B cell (primary cell): ENCODE data around the gene GOLGA6L10. TPM values are rescaled to one million over a fixed set of nuclear protein-coding genes. Genes with fewer than 3 reads are reported as not detected.
"Not testable (repeated sequence)": the region's sequence is repeated elsewhere in the genome, so short reads cannot be mapped to it uniquely, and the experiment has no call there.

ENCODE experiments used
- ATAC-seq: fragments of 200-7000 bp; cut with Tn5 transposase; one replicate; pipeline ENCODE4 v1.10.0; 2021; ENCODE audit warnings: low read depth, mild to moderate bottlenecking, moderate number of reproducible peaks, moderate library complexity
- CTCF ChIA-PET: fragments of 350-600 bp; sonication (Branson Sonifier 250); formaldehyde crosslinking; loops from one replicate; lab custom pipeline; 2021; ENCODE audit warnings: antibody characterized with exemption, inconsistent platforms; lab: Charles Lee
- POLR2A ChIA-PET: fragments of 350-600 bp; sonication (Branson Sonifier 250); formaldehyde crosslinking; loops from one replicate; lab custom pipeline; 2021; ENCODE audit warnings: antibody characterized with exemption; lab: Charles Lee
- DNase-seq: peaks from one replicate; pipeline ENCODE4 v3.0.0; 2013
- H2AFZ ChIP-seq: 2 replicates; pipeline ENCODE4 v1.6.1; 2012; ENCODE audit warnings: mild to moderate bottlenecking, low read depth, low read length; ENCODE audit not compliant: insufficient read depth, poor library complexity, severe bottlenecking
- H3K27ac ChIP-seq, 2 donors: 1 replicate in 1 of 2; 2 replicates in 1 of 2; pipeline ENCODE4 v1.5.1; 2012 to 2013; ENCODE audit warnings: low read length in 2 of 2, mild to moderate bottlenecking in 2 of 2, moderate library complexity in 1 of 2
- H3K27me3 ChIP-seq, 4 experiments: fragments of 200-600 bp in 1 of 4; sonication (generic) in 1 of 4; replicated peaks in 1 of 4; 1 replicate in 2 of 4; 2 replicates in 2 of 4; pipeline versions ENCODE4 v1.6.1 to v1.7.0; 2013 to 2016; ENCODE audit warnings: low read length in 3 of 4, mild to moderate bottlenecking in 2 of 4, mixed read lengths in 1 of 4, moderate library complexity in 1 of 4; ENCODE audit not compliant: insufficient read depth in 4 of 4, control insufficient read depth in 3 of 4; ENCODE audit errors: control extremely low read depth in 1 of 4
- H3K36me3 ChIP-seq, 2 experiments: replicated peaks in 1 of 2; 1 replicate in 1 of 2; 2 replicates in 1 of 2; pipeline versions ENCODE4 v1.6.1 to v1.7.1; 2013; ENCODE audit warnings: low read length in 1 of 2; ENCODE audit not compliant: insufficient read depth in 2 of 2, control insufficient read depth in 1 of 2; ENCODE audit errors: control extremely low read depth in 1 of 2, extremely low read depth in 1 of 2
- H3K4me1 ChIP-seq, 2 donors: fragments of 200-600 bp in 1 of 2; sonication (generic) in 1 of 2; 1 replicate in 1 of 2; 2 replicates in 1 of 2; pipeline versions ENCODE4 v1.5.1 to v1.6.1; 2013 to 2017; ENCODE audit warnings: low read length in 2 of 2; ENCODE audit not compliant: control insufficient read depth in 2 of 2, insufficient read depth in 2 of 2
- H3K4me2 ChIP-seq: replicated peaks from 2 replicates; pipeline ENCODE3; 2012; ENCODE audit warnings: mild to moderate bottlenecking, low read depth, low read length; ENCODE audit not compliant: poor library complexity, severe bottlenecking
- H3K4me3 ChIP-seq, 5 experiments: fragments of 200-600 bp in 1 of 5; sonication (generic) in 1 of 5; 1 replicate in 3 of 5; 2 replicates in 2 of 5; pipeline versions ENCODE4 v1.5.1 to v1.7.0; 2011 to 2016; ENCODE audit warnings: low read length in 4 of 5, mild to moderate bottlenecking in 4 of 5, low read depth in 2 of 5, control low read depth in 1 of 5, moderate library complexity in 1 of 5; ENCODE audit not compliant: insufficient read depth in 1 of 5; ENCODE audit errors: control extremely low read depth in 1 of 5, extremely low read depth in 1 of 5
- H3K79me2 ChIP-seq: fragments of 200-600 bp; sonication (generic); one replicate; pipeline ENCODE4 v1.6.0; 2016; ENCODE audit warnings: low read length; ENCODE audit not compliant: control insufficient read depth, insufficient read depth
- H3K9ac ChIP-seq: fragments of 200-600 bp; sonication (generic); 2 replicates; pipeline ENCODE4 v1.6.1; 2017; ENCODE audit warnings: mild to moderate bottlenecking, low read length, moderate library complexity
- H3K9me3 ChIP-seq, 3 donors: one replicate each; pipeline versions ENCODE4 v1.6.1 to v1.7.1; 2013; ENCODE audit warnings: low read length in 2 of 3; ENCODE audit not compliant: control insufficient read depth in 2 of 3, insufficient read depth in 1 of 3; ENCODE audit errors: control extremely low read depth in 1 of 3
- H4K20me1 ChIP-seq: 2 replicates; pipeline ENCODE4 v1.6.0; 2012; ENCODE audit warnings: mild to moderate bottlenecking, low read length; ENCODE audit not compliant: insufficient read depth, control insufficient read depth, poor library complexity, severe bottlenecking
- H3K27ac Mint-ChIP-seq: one replicate; pipeline ENCODE4 v1.8.0; 2021; ENCODE audit warnings: mixed read lengths
- H3K27me3 Mint-ChIP-seq: one replicate; pipeline ENCODE4 v1.8.0; 2021; ENCODE audit warnings: mixed read lengths
- H3K4me1 Mint-ChIP-seq: one replicate; pipeline ENCODE4 v1.8.0; 2021; ENCODE audit warnings: mixed read lengths
- H3K4me3 Mint-ChIP-seq: one replicate; pipeline ENCODE4 v1.8.0; 2021; ENCODE audit warnings: mixed read lengths
- H3K9me3 Mint-ChIP-seq: one replicate; pipeline ENCODE4 v1.8.0; 2022; ENCODE audit warnings: mixed read lengths; ENCODE audit not compliant: insufficient read depth
- EZH2 ChIP-seq: IDR thresholded peaks from 2 replicates; pipeline ENCODE4 v1.6.1; 2012; ENCODE audit warnings: borderline replicate concordance, low read depth, mild to moderate bottlenecking, moderate library complexity, low read length; ENCODE audit not compliant: insufficient read depth, poor library complexity, severe bottlenecking
- whole genome bisulfite sequencing: methylation state at CpG from one replicate; pipeline ENCODE4 v1.1.5; 2013; ENCODE audit warnings: missing lambda C conversion rate; ENCODE audit not compliant: insufficient coverage; 5-methylcytosine and 5-hydroxymethylcytosine counted together
- intact Hi-C: fragments of 100-400 bp; cut with micrococcal nuclease; formaldehyde crosslinking; loops from one replicate; pipeline ENCODE4 v1.10.0; 2022
- polyA plus RNA-seq: library from polyadenylated mRNA; depleted of rRNA; stranded (reverse); fragments of >200 nt; gene quantifications from 2 replicates; pipeline ENCODE4 v1.2.3, GENCODE V29; 2012
- total RNA-seq, 2 donors: library from RNA; stranded (reverse); fragments of 120-200 nt in 1 of 2; gene quantifications; 1 replicate in 1 of 2; 2 replicates in 1 of 2; pipeline versions ENCODE4 v1.2.3 to v1.2.4, GENCODE V29; 2013 to 2022
- TF ChIP-seq, protein P1 (sequence below): fragments of 200-600 bp; IDR thresholded peaks from one replicate; pipeline ENCODE4 v1.8.0; 2022; ENCODE audit warnings: antibody characterized with exemption, mild to moderate bottlenecking

The GOLGA6L10 gene
- total and polyA plus RNA-seq, 2 donors (not counting 1 experiment from before 2014, with no cell fraction given) = 0.73 to 1.1 TPM

DNA sequence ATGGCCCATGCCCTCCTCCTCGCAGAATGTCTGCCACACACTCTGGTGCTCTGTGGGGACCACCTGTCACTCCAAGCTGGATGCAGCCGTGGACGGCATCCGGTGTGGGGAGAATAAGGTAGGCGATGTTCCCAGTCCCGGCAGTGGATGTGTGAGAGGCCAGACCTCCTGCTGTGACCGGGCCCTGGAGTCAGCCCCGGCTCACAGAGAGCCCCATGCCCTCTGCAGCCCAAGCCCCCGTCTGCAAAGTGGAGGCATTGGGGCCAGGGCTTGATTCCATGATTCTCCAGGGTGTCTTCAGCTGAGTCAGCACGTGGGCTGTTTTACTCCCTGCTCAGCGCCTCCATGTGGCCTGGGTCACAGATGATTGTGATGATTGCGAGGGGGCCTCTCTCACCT lies 32.2 kb downstream of the GOLGA6L10 start:
- ChIA-PET POLR2A (no interaction called here), CTCF (no interaction called here)
- Histone ChIP-seq H2AFZ (no peak overlapping the region), H4K20me1 (no peaks in the 10 kb centered on the region), H3K79me2 (no peaks in the 10 kb centered on the region), H3K9me3 (no peaks in the 10 kb centered on the region), H3K9ac (no peak overlapping the region), H3K4me1 (no peaks in the 10 kb centered on the region), H3K4me2 (no peak overlapping the region), H3K27me3 (no peaks in the 10 kb centered on the region), H3K4me3 (no peak overlapping the region), H3K27ac (no peak overlapping the region), H3K36me3 (no peaks in the 10 kb centered on the region)
- ATAC-seq (no peak), DNase-seq (no peak)
- no peak for TF ChIP-seq EZH2
- TF ChIP-seq, protein P1, sequence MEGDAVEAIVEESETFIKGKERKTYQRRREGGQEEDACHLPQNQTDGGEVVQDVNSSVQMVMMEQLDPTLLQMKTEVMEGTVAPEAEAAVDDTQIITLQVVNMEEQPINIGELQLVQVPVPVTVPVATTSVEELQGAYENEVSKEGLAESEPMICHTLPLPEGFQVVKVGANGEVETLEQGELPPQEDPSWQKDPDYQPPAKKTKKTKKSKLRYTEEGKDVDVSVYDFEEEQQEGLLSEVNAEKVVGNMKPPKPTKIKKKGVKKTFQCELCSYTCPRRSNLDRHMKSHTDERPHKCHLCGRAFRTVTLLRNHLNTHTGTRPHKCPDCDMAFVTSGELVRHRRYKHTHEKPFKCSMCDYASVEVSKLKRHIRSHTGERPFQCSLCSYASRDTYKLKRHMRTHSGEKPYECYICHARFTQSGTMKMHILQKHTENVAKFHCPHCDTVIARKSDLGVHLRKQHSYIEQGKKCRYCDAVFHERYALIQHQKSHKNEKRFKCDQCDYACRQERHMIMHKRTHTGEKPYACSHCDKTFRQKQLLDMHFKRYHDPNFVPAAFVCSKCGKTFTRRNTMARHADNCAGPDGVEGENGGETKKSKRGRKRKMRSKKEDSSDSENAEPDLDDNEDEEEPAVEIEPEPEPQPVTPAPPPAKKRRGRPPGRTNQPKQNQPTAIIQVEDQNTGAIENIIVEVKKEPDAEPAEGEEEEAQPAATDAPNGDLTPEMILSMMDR = no peak
- no peaks in the 10 kb centered on the region for H3K4me1 Mint-ChIP-seq
- WGBS = 89% methylated on average over 6 of the region's 12 CpGs
- no peaks in the 10 kb centered on the region for H3K9me3 Mint-ChIP-seq
- no peak overlapping the region for H3K27ac Mint-ChIP-seq
- peaks cover 4% of the 10 kb centered on the region for H3K27me3 Mint-ChIP-seq
- intact Hi-C loops = no loop called here
- H3K4me3 Mint-ChIP-seq = no peak overlapping the region

DNA sequence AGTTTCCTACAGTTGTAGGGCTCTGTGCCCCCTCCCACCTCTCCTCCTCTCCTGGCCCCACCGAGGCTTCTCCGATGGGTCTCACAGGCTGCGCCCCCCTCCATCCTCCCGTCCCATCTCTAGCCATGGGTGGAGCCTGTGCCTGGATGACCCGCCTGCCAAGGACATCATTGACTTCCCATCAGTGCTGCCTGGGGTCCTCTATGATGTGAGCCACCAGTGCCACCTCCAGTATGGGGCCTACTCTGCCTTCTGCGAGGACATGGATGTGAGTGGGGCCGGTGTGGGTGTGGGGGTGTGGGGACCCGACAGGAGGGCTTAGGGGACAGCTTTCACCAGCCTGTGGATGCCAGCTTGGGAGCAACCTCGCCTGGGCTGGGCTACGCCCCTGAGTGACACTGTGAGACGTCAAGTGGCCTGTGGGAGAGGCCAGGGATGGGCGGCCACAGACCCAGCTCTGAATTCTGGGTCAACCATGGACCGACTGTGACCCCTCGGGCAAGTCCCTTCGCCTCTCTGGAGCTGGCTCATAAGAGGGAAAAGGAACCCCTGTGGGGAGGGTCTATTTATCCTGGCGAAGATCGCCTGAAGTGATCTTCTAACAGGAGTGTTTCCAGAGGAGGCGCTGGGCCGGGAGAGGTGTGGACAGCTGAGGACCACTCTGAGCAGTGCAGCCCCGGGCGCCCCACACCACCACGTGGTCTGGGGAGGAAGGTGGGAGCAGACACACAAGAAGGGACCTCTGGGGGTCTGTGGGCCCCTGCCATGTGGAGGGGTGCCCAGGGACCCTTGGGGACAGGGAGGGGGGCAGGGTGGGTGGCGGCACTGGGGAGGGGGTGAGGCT lies 32.8 kb downstream of the GOLGA6L10 start:
- DNase-seq, H3K4me1 Mint-ChIP-seq, POLR2A ChIA-PET, H3K4me2 ChIP-seq, H2AFZ ChIP-seq, H3K27me3 Mint-ChIP-seq, H3K9me3 Mint-ChIP-seq, H4K20me1 ChIP-seq, H3K4me1 ChIP-seq, H3K27me3 ChIP-seq, H3K27ac Mint-ChIP-seq, ATAC-seq, H3K9me3 ChIP-seq, H3K4me3 Mint-ChIP-seq, CTCF ChIA-PET, H3K79me2 ChIP-seq, H3K36me3 ChIP-seq, H3K27ac ChIP-seq, intact Hi-C loops, H3K4me3 ChIP-seq, H3K9ac ChIP-seq: not testable (repeated sequence)
- WGBS = 95% methylated on average over 18 of the region's 23 CpGs
